ENCODE results near the gene L3MBTL3.
"Not testable (repeated sequence)": the region's sequence is repeated elsewhere in the genome, so short reads cannot be mapped to it uniquely, and the experiment has no call there.

L3MBTL3 gene

DNA sequence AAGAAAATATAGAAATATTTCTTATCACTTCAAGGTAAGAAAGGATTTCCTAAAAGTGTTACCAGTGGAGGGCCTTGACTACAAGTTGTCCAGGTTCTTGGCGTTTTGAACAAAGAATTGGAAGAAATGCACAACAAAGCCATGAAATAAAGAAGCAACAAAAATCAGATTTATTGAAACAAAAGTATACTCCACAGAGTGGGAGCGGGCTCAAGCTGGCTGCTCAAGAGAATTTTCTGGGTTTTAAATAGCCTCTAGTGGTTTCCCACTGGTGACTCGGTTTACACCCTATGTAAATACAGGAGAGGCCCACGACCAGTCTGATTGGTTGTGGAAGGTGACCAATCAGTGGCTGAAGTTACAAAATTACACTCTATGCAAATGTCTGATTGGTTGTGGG lies 140.2 kb downstream of the L3MBTL3 start:
- H3K9ac ChIP-seq (ENCODE audit: low read length): no peak overlapping the region
- no peak overlapping the region for H3K27ac ChIP-seq (ENCODE audit: low read depth, low read length)
- H3K36me3 ChIP-seq (ENCODE audit: control insufficient read depth, insufficient read depth, low read length): no peaks in the 10 kb centered on the region
- no peaks in the 10 kb centered on the region for H3K4me1 ChIP-seq (ENCODE audit: control insufficient read depth, insufficient read depth, low read length)
- no peaks in the 10 kb centered on the region for H3K27me3 ChIP-seq (ENCODE audit: control insufficient read depth, insufficient read depth, low read length)
- no peak overlapping the region for H3K4me3 ChIP-seq (ENCODE audit: low read length)

DNA sequence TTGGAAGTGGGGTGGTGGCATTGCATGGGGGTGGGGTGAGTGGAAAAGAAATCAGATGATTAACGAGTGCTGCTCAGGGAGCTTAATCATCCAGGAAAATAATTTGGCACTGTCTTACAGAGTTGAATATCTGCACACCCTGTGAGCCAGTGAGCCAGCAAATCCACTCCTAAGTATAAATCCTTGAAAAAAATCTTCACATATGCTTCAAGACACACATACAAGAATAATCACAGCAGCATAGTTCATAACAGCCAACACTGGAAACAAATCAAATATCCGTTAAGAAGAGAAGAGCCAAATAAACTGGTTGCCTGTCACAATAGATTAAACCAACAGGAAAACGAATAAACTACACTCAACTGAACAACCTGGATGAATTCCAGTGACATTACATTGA lies 141.6 kb downstream of the L3MBTL3 start:
- Histone ChIP-seq H3K27ac (ENCODE audit: low read depth, low read length) (no peak overlapping the region), H3K27me3 (ENCODE audit: control insufficient read depth, insufficient read depth, low read length) (no peaks in the 10 kb centered on the region), H3K4me3 (ENCODE audit: low read length) (no peak overlapping the region), H3K4me1 (ENCODE audit: control insufficient read depth, insufficient read depth, low read length) (no peaks in the 10 kb centered on the region), H3K9ac (ENCODE audit: low read length) (no peak overlapping the region), H3K36me3 (ENCODE audit: control insufficient read depth, insufficient read depth, low read length) (no peaks in the 10 kb centered on the region)

DNA sequence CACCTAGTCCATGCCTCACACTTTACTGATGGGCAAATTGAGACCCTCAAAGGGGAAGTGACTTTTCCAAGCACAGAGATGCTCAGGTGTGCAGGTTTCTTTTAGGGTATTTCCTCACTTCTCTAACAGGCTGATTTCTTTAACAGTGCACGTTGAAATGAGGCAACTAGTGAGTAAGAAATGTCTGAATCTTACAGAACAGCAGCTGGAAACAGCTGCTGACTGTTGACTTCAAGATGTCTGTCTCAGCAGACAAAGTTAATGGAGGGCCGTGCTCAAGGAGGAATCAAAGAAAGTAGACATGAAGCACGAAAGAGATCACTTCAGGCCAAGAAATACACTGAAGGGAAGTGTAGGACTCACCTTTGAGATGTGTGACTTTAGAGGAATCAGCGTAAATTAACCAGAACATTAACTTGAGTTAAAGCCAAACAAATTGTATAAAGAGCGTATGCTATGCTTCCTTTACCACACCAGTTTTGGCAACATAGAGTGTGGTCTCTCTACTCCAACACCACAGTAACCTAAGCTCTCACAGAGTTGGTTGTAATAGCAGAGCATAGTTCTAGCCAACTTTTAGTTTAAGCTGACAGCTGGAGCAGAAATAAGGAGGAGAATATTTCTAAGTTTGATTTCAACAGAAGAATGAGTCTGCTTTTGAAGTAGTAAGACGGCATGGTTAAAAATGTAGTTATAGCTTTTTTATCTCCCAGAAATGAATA lies 143.5 kb downstream of the L3MBTL3 start:
- Histone ChIP-seq H3K27me3 (ENCODE audit: control insufficient read depth, insufficient read depth, low read length) (no peaks in the 10 kb centered on the region), H3K27ac (ENCODE audit: low read depth, low read length) (no peak overlapping the region), H3K9ac (ENCODE audit: low read length) (no peak overlapping the region), H3K36me3 (ENCODE audit: control insufficient read depth, insufficient read depth, low read length) (no peaks in the 10 kb centered on the region), H3K4me3 (ENCODE audit: low read length) (no peak overlapping the region), H3K4me1 (ENCODE audit: control insufficient read depth, insufficient read depth, low read length) (no peaks in the 10 kb centered on the region)

DNA sequence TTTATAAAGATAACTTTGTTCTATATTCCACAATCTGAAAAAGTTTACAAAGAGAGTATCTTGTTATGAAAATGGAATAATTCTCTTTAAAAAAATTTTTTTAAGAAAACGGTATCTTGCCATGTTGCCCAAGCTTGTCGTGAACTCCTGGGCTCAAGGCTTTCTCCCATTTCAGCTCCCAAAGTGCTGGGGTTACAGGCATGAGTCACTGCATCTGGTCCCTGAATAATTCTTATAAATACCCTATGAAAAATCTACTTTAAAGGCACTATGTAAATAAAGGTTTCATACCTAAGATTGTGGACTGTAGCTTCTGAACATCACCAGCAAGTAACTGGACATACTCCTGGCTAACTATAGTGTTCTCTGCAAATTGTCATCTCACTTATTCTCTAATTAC lies 144.0 kb downstream of the L3MBTL3 start:
- Histone ChIP-seq H3K36me3 (ENCODE audit: control insufficient read depth, insufficient read depth, low read length) (no peaks in the 10 kb centered on the region), H3K27ac (ENCODE audit: low read depth, low read length) (no peak overlapping the region), H3K27me3 (ENCODE audit: control insufficient read depth, insufficient read depth, low read length) (no peaks in the 10 kb centered on the region), H3K4me3 (ENCODE audit: low read length) (no peak overlapping the region), H3K9ac (ENCODE audit: low read length) (no peak overlapping the region), H3K4me1 (ENCODE audit: control insufficient read depth, insufficient read depth, low read length) (no peaks in the 10 kb centered on the region)

DNA sequence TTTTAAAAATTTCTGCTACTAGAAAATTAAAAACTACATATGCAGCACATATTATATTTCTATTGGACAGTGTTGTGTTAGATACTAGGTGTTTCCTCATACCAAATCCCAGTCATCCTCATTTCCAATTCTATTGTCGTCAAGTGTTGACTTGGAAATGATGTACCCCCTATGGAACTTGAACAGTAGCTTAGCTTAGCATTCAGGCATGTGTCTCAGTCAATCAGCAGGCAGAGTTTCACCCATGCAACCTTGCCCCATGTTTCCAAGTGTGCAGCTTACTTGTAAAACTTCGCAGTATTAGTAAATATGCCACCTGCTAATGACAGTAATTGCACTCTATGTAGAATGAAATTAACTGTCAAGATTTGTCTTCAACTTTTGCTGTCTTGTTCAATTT lies 144.9 kb downstream of the L3MBTL3 start:
- Histone ChIP-seq H3K4me1 (ENCODE audit: control insufficient read depth, insufficient read depth, low read length) (no peaks in the 10 kb centered on the region), H3K27me3 (ENCODE audit: control insufficient read depth, insufficient read depth, low read length) (no peaks in the 10 kb centered on the region), H3K4me3 (ENCODE audit: low read length) (no peak overlapping the region), H3K9ac (ENCODE audit: low read length) (no peak overlapping the region), H3K27ac (ENCODE audit: low read depth, low read length) (no peak overlapping the region), H3K36me3 (ENCODE audit: control insufficient read depth, insufficient read depth, low read length) (no peaks in the 10 kb centered on the region)

DNA sequence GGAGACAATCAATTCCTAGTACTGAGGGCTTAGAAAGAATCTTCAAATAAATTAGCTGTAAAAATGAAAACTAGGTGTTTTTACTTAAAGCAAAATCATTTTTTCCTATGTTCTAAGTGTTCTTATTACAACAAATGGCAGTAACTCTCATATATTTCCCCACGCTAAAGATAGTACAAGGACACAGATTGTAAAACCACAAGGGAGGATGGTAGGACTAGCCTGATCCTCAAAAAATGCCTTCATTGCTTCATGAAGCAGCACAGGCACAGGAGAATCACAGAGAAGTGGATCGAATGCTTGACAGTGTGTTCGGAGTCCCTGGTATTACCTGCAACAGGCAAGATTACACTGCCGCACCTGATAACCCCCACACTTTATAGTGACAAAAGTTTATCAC lies 145.9 kb downstream of the L3MBTL3 start:
- no peak overlapping the region for H3K4me3 ChIP-seq (ENCODE audit: low read length)
- H3K4me1 ChIP-seq (ENCODE audit: control insufficient read depth, insufficient read depth, low read length): no peaks in the 10 kb centered on the region
- no peak overlapping the region for H3K27ac ChIP-seq (ENCODE audit: low read depth, low read length)
- no peaks in the 10 kb centered on the region for H3K36me3 ChIP-seq (ENCODE audit: control insufficient read depth, insufficient read depth, low read length)
- no peak overlapping the region for H3K9ac ChIP-seq (ENCODE audit: low read length)
- H3K27me3 ChIP-seq (ENCODE audit: control insufficient read depth, insufficient read depth, low read length): no peaks in the 10 kb centered on the region

DNA sequence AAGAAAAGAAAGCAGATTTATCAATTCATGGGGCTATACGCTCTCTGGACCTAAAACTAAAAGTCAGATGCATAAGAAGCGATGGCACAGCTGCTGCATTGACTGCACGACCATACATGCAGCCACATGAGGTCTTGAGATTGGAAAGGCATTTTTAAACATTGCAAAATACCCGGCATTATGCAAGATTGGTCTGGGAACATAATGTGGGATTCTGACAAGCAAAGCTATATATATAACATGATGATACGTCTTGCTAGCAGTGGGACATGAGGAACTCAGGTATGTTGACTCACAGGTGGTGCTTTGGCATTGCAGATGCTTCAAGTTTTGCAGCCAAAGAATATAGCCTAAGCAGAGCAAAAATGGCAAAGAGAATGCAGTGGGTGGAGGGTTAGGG lies 149.3 kb downstream of the L3MBTL3 start:
- H3K9ac ChIP-seq (ENCODE audit: low read length): no peak overlapping the region
- no peaks in the 10 kb centered on the region for H3K27me3 ChIP-seq (ENCODE audit: control insufficient read depth, insufficient read depth, low read length)
- H3K36me3 ChIP-seq (ENCODE audit: control insufficient read depth, insufficient read depth, low read length): no peaks in the 10 kb centered on the region
- no peak overlapping the region for H3K4me3 ChIP-seq (ENCODE audit: low read length)
- no peaks in the 10 kb centered on the region for H3K4me1 ChIP-seq (ENCODE audit: control insufficient read depth, insufficient read depth, low read length)
- no peak overlapping the region for H3K27ac ChIP-seq (ENCODE audit: low read depth, low read length)

DNA sequence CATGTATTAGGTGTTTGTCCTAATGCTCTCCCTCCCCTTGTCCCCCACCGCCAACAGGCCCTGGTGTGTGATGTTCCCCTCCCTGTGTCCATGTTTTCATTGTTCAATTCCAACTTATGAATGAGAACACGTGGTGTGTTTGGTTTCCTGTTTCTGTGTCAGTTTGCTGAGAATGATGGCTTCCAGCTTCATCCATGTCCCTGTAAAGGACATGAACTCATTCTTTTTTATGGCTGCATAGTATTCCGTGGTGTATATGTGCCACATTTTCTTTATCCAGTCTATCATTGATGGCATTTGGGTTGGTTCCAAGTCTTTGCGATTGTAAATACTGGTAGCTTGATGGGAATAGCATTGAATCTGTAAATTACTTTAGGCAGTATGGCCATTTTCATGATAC lies 151.8 kb downstream of the L3MBTL3 start:
- not testable (repeated sequence) for H3K27ac ChIP-seq (ENCODE audit: low read depth, low read length); H3K4me1 ChIP-seq (ENCODE audit: control insufficient read depth, insufficient read depth, low read length); H3K9ac ChIP-seq (ENCODE audit: low read length); H3K36me3 ChIP-seq (ENCODE audit: control insufficient read depth, insufficient read depth, low read length); H3K27me3 ChIP-seq (ENCODE audit: control insufficient read depth, insufficient read depth, low read length); H3K4me3 ChIP-seq (ENCODE audit: low read length)

DNA sequence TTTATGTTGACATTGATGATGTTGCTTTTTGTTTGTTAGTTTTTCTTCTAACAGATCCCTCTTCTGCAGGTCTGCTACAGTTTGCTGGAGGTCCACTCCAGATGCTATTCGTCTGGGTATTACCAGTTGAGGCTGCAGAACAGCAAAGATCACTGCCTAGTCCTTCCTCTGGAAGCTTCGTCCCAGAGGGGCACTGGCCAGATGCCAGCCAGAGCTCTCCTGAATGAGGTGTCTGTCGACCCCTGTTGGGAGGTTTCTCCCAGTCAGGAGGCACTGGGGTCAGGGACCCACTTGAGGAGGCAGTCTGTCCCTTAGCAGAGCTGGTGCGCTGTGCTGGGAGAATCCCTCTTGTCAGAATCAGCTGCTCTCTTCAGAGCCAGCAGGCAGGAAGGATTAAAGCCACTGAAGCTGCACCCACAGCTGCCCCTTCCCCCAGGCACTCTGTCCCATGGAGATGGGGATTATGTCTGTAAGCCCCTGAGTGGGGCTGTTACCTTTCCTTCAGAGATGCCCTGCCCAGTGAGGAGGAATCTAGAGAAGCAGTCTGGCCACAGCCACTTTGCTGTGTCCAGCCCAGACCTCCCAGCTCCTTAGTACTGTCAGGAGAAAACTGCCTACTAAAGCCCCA lies 155.1 kb downstream of the L3MBTL3 start:
- not testable (repeated sequence) for H3K27ac ChIP-seq (ENCODE audit: low read depth, low read length); H3K9ac ChIP-seq (ENCODE audit: low read length); H3K4me3 ChIP-seq (ENCODE audit: low read length); H3K36me3 ChIP-seq (ENCODE audit: control insufficient read depth, insufficient read depth, low read length); H3K4me1 ChIP-seq (ENCODE audit: control insufficient read depth, insufficient read depth, low read length); H3K27me3 ChIP-seq (ENCODE audit: control insufficient read depth, insufficient read depth, low read length)

DNA sequence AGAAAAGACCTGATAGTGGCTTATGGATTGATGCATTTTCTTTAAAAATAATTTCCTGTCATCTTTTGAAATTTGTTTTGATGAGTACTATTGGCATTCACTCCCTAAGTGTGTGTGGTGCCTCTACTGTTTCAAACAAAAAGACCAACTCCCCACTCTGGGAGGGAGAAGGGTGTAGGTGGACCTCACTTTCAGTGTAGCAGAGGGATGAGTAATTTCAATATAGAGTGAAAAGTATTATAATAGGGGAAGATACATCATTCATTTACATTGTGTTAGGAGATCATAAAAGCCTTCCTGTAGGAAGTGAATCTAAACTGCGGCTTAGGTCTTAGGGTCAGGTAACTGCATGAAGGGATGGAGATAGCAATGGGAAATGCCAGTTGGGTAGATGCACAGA lies 158.0 kb downstream of the L3MBTL3 start:
- H3K4me1 ChIP-seq (ENCODE audit: control insufficient read depth, insufficient read depth, low read length): no peaks in the 10 kb centered on the region
- no peak overlapping the region for H3K9ac ChIP-seq (ENCODE audit: low read length)

DNA sequence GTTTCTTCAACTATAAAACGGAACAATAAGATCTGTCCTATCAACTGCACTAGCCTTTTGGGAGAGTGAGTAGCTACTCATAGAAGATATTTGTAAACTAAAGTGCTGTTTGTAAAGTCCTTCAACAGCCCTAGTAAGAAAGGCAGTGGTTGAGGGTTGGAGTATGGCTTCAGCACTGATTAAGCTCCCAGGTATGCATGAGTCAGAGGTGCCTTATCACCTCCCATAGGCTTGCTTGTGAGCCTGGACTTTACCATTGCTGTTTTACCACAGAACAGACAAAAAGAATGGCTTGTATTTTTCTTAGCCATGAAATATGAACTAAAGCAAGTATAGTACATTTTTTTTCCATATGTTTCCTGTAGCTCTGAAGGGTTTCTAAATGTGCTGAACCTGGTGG lies 160.3 kb downstream of the L3MBTL3 start:
- H3K4me3 ChIP-seq (ENCODE audit: low read length): no peak overlapping the region
- H3K9ac ChIP-seq (ENCODE audit: low read length): no peak overlapping the region
- no peak overlapping the region for H3K27ac ChIP-seq (ENCODE audit: low read depth, low read length)
- H3K27me3 ChIP-seq (ENCODE audit: control insufficient read depth, insufficient read depth, low read length): no peaks in the 10 kb centered on the region
- H3K36me3 ChIP-seq (ENCODE audit: control insufficient read depth, insufficient read depth, low read length): no peaks in the 10 kb centered on the region
- H3K4me1 ChIP-seq (ENCODE audit: control insufficient read depth, insufficient read depth, low read length): no peaks in the 10 kb centered on the region

More for the DNA sequence above, 158.0 kb downstream of the L3MBTL3 start:
- H3K27ac ChIP-seq (ENCODE audit: low read depth, low read length): no peak overlapping the region
- H3K36me3 ChIP-seq (ENCODE audit: control insufficient read depth, insufficient read depth, low read length): no peaks in the 10 kb centered on the region
- no peak overlapping the region for H3K4me3 ChIP-seq (ENCODE audit: low read length)
- H3K27me3 ChIP-seq (ENCODE audit: control insufficient read depth, insufficient read depth, low read length): no peaks in the 10 kb centered on the region

DNA sequence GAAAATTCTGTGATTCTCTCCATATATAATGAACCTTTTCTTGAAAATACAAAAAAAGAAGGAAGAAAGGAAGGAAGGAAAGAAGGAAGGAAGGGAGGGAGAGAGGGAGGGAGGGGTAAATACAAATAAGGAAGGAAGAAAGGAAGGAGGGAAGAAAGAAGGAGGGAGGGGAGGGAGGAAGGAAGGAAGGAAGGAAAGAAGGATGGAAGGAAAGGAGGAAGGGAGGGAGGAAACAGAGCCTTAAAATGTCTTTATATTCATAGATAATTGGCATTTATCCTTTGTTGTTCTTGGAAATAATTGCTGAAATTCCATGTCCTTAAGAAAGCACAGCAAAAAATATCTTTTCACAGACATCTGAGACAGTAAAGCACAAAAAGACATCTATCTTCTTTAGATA lies 164.1 kb downstream of the L3MBTL3 start:
- Histone ChIP-seq H3K4me3 (ENCODE audit: low read length) (no peak overlapping the region), H3K36me3 (ENCODE audit: control insufficient read depth, insufficient read depth, low read length) (no peaks in the 10 kb centered on the region), H3K27me3 (ENCODE audit: control insufficient read depth, insufficient read depth, low read length) (no peaks in the 10 kb centered on the region), H3K4me1 (ENCODE audit: control insufficient read depth, insufficient read depth, low read length) (no peaks in the 10 kb centered on the region), H3K27ac (ENCODE audit: low read depth, low read length) (no peak overlapping the region), H3K9ac (ENCODE audit: low read length) (no peak overlapping the region)
